Heart right ventricle (tissue), 16 donors: ENCODE data around the gene EBF3. TPM values are rescaled to one million over a fixed set of nuclear protein-coding genes. Genes with fewer than 3 reads are reported as not detected.

Experiments used
- ATAC-seq, 8 donors: fragments of 200-7000 bp; cut with Tn5 transposase; one replicate each; pipeline ENCODE4 v1.9.1; 2020; ENCODE audit warnings: mild to moderate bottlenecking in 8 of 8, moderate library complexity in 8 of 8, moderate number of reproducible peaks in 1 of 8
- DNase-seq, 2 donors: peaks; one replicate each; pipeline ENCODE4 v3.0.0-alpha.2; 2020
- H3K27ac ChIP-seq, 10 donors: fragments of 200-600 bp; sonication (generic) in 2 of 10; one replicate each; pipeline versions ENCODE4 v1.5.0 to v1.8.0; 2020 to 2022; ENCODE audit warnings: mild to moderate bottlenecking in 3 of 10
- H3K27me3 ChIP-seq, 7 donors: fragments of 200-600 bp; one replicate each; pipeline ENCODE4 v1.8.0; 2021 to 2022; ENCODE audit warnings: mild to moderate bottlenecking in 2 of 7
- H3K36me3 ChIP-seq, 9 donors: fragments of 200-600 bp; sonication (generic) in 1 of 9; one replicate each; pipeline versions ENCODE4 v1.5.0 to v1.8.0; 2020 to 2022; ENCODE audit warnings: mild to moderate bottlenecking in 2 of 9
- H3K4me1 ChIP-seq, 9 donors: fragments of 200-600 bp; sonication (generic) in 1 of 9; one replicate each; pipeline versions ENCODE4 v1.5.0 to v1.8.0; 2020 to 2022; ENCODE audit warnings: mild to moderate bottlenecking in 4 of 9
- H3K4me3 ChIP-seq, 10 donors: fragments of 200-600 bp; sonication (generic) in 2 of 10; one replicate each; pipeline versions ENCODE4 v1.5.0 to v1.8.0; 2020 to 2022; ENCODE audit warnings: mild to moderate bottlenecking in 7 of 10, moderate library complexity in 2 of 10
- H3K9me3 ChIP-seq, 11 donors: fragments of 200-600 bp in 10 of 11; sonication (generic) in 2 of 11; one replicate each; pipeline versions ENCODE4 v1.5.0 to v1.8.0; 2013 to 2022; ENCODE audit warnings: mild to moderate bottlenecking in 2 of 11, control low read depth in 1 of 11, moderate library complexity in 1 of 11
- WGBS, 2 donors: extraction: QIAGEN DNeasy Blood & Tissue Kit; methylation state at CpG; one replicate each; pipeline ENCODE4 v1.1.7; 2013; ENCODE audit warnings: inconsistent platforms in 1 of 2; 5-methylcytosine and 5-hydroxymethylcytosine counted together
- intact Hi-C, 10 donors: fragments of 100-400 bp; cut with DNase I; formaldehyde crosslinking; loops; one replicate each; pipeline versions ENCODE4 v1.11.1 to v1.14.2; 2022
- polyA plus RNA-seq, 2 donors: library from polyadenylated mRNA; stranded (reverse); fragments of 200-250 nt; gene quantifications; one replicate each; pipeline ENCODE4 v1.2.3, GENCODE V29; 2013
- total RNA-seq, 10 donors: library from RNA; stranded (reverse); fragmentation: NEBNext Ultra II Directional in 3 of 10; extraction: Animal tissue kit (Norgen Biotek cat#: 25700) in 3 of 10; gene quantifications; one replicate each; pipeline versions ENCODE4 v1.2.1 to v1.2.4, GENCODE V29; 2021 to 2023
- TF ChIP-seq, protein P1 (sequence below), 9 donors: fragments of 200-600 bp; sonication (generic) in 2 of 9; IDR thresholded peaks; one replicate each; pipeline versions ENCODE4 v1.5.0 to v1.8.0; 2021 to 2022; ENCODE audit warnings: antibody characterized with exemption in 9 of 9, mild to moderate bottlenecking in 5 of 9, moderate library complexity in 1 of 9
- donor health status: Arrhythmogenic right ventricular cardiomyopathy.
- donor health status: ischemic (EF 13 %, LVEDD 7.1; RV severe dilation, severe dysfunction).
- donor health status: healthy with polysubstance abuse.
- donor health status: DM: no; HTN: yes; CAD: no.
- donor health status: DM: no; HTN: no; CAD: no.
- donor health status: ischemic (EF 25% LVEDD 6.9; RV normal size, moderate dysfunction).
- donor health status: ischemic (EF 25% LVEDD 5.7; RV mildly dilated, moderate dysfunction).
- donor health status: healthy.
- donor health status: DM: yes; HTN: yes; CAD: no.
- donor health status: Ischemic cardiomyopathy.
- donor health status: ischemic (EF 35%, LVEDD 5.7; RV mildly dilated, moderate dysfunction).
- donor health status: nonischemic (EF 11% LVEDD 7.7; RV severe dilation, severe dysfunction).
- donor health status: DM: yes; HTN: yes; CAD: no.
- donor health status: PGD.
- donor health status: ischemic (EF 29% LVEDD 5.4; RV normal size, mild dysfunction).
- donor health status: nonischemic (EF 23%, LVEDD 6.1; RV moderate dilation, normal function).

The EBF3 gene
- total and polyA plus RNA-seq, 12 donors: 3.9 to 12.2 (median 5.6) TPM

DNA sequence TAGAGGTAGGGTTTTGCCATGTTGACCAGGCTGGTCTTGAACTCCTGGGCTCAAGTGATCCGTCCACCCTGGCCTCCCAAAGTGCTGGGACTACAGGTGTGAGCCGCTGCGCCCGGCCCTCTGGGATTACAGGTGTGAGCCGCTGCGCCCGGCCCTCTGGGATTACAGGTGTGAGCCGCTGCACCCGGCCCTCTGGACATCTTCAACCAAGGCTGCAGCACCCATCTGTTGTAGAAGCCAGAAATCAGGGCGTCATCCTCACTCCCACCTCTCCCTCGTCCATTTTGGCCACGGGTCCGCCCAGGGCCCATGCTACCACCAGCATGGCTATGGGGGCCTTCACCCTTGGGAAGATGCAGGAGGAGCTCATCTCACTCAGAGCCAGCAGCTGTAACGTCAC lies 38.5 kb upstream of the EBF3 start:
- Histone ChIP-seq H3K4me3 (no peak overlapping the region), H3K36me3 (no peaks in the 10 kb centered on the region), H3K9me3 (peaks cover 0 to 26% (median 4%) of the 10 kb centered on the region in 11 donors), H3K27ac (no peak overlapping the region), H3K27me3 (peaks cover 0 to 34% (median 19%) of the 10 kb centered on the region in 7 donors), H3K4me1 (no peaks in the 10 kb centered on the region)
- TF ChIP-seq, protein P1, sequence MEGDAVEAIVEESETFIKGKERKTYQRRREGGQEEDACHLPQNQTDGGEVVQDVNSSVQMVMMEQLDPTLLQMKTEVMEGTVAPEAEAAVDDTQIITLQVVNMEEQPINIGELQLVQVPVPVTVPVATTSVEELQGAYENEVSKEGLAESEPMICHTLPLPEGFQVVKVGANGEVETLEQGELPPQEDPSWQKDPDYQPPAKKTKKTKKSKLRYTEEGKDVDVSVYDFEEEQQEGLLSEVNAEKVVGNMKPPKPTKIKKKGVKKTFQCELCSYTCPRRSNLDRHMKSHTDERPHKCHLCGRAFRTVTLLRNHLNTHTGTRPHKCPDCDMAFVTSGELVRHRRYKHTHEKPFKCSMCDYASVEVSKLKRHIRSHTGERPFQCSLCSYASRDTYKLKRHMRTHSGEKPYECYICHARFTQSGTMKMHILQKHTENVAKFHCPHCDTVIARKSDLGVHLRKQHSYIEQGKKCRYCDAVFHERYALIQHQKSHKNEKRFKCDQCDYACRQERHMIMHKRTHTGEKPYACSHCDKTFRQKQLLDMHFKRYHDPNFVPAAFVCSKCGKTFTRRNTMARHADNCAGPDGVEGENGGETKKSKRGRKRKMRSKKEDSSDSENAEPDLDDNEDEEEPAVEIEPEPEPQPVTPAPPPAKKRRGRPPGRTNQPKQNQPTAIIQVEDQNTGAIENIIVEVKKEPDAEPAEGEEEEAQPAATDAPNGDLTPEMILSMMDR (IDR thresholded peaks at IDR 0.05): no peak
- no peak for DNase-seq
- ATAC-seq: no peak
- WGBS, 2 donors: 85 to 87% methylated on average over 14 of the region's 14 CpGs
- intact Hi-C loops: no loop called here

DNA sequence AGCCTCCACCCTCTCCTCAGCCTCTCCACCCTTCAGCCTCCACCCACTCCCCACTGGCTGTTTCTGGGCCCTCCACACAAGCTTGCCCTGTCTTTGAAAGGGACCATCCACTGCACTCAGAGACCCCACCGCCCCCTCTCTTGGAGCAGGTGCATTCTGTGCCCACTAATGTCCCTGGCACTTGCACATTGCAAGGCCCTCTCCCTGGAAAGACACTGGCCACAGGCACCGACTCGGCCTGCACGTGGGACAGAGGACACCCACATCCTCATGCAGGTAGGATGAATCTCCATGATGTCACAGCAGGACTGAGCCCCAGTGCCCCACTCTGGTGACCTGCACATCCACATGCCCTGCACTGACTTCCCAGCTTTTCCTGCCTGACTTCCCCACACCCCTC lies 36.8 kb upstream of the EBF3 start:
- H3K27me3 ChIP-seq: peaks cover 0 to 22% (median 10%) of the 10 kb centered on the region in 7 donors
- TF ChIP-seq, protein P1 (IDR thresholded peaks at IDR 0.05): no peak
- ATAC-seq (no peak), DNase-seq (no peak)
- no peaks in the 10 kb centered on the region for H3K4me1 ChIP-seq
- H3K27ac ChIP-seq: no peak overlapping the region
- H3K9me3 ChIP-seq: peaks cover 0 to 37% (median 7%) of the 10 kb centered on the region in 11 donors
- 76 to 82% methylated on average over 4 of the region's 4 CpGs for WGBS, 2 donors
- intact Hi-C loops: no loop called here
- no peaks in the 10 kb centered on the region for H3K36me3 ChIP-seq
- H3K4me3 ChIP-seq: no peak overlapping the region

DNA sequence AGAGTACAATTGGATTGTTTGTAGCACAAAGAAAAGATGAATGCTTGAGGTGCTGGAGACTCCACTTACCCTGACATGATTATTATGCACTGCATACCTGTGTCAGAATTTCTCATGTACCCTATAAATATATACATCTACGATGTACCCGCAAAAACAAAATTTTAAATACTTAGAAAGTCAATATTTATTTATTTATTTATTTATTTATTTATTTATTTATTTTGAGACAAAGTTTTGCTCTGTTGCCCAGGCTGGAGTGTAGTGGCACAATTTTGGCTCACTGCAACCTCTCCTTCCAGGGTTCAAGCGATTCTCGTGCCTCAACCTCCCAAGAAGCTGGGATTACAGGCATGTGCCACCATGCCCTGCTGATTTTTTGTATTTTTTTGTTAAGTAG lies 35.1 kb upstream of the EBF3 start:
- Histone ChIP-seq H3K4me3 (no peak overlapping the region), H3K4me1 (no peaks in the 10 kb centered on the region), H3K9me3 (peaks cover 0 to 23% (median 5%) of the 10 kb centered on the region in 11 donors), H3K27ac (no peak overlapping the region), H3K36me3 (no peaks in the 10 kb centered on the region), H3K27me3 (peaks cover 0 to 21% (median 6%) of the 10 kb centered on the region in 7 donors)
- no peak for DNase-seq
- intact Hi-C loops: no loop called here
- ATAC-seq: no peak
- TF ChIP-seq, protein P1 (IDR thresholded peaks at IDR 0.05): no peak
- WGBS, 2 donors: 96 to 99% methylated on average over 4 of the region's 4 CpGs

DNA sequence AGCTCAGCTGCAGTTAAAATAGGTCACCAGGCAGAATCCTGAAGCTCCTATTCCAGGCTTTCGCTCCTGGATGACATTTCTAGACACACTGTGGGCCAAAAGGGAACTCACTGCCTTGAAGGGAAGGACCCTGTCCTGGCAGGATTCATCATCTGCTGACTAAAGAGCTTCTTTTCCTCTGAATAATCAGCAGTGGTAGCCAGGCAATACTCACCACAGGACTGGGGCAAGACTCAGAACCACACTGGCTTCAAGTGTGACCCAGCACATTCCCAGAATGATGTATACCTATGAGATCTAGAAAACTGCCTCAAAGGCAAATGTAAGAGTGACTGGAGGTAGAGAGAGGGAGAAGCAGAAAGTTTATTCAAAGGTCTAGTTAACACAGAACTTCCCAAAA lies 29.5 kb upstream of the EBF3 start:
- H3K9me3 ChIP-seq: peaks cover 0 to 32% (median 6%) of the 10 kb centered on the region in 11 donors
- no peak for ATAC-seq
- H3K27ac ChIP-seq: no peak overlapping the region
- intact Hi-C loops: no loop called here
- H3K27me3 ChIP-seq: peaks cover 0 to 27% (median 11%) of the 10 kb centered on the region in 7 donors
- DNase-seq: no peak
- TF ChIP-seq, protein P1 (IDR thresholded peaks at IDR 0.05): no peak
- WGBS, 2 donors: 75 to 88% methylated on average over 1 of the region's 1 CpG
- no peaks in the 10 kb centered on the region for H3K36me3 ChIP-seq
- no peak overlapping the region for H3K4me3 ChIP-seq
- H3K4me1 ChIP-seq: no peaks in the 10 kb centered on the region
